Stimulated activated CD8-positive, alpha-beta memory T cell treated with anti-CD3 and anti-CD28 coated beads, Interleukin-7, amount 100 ng/mL, for 1 hour (primary cell): ENCODE measurements around the gene CDH13.

ENCODE experiments used
- DNase-seq, 2 donors: peaks; one replicate each; pipeline ENCODE4 v3.0.0-alpha.2; 2020; ENCODE audit warnings: low read depth in 2 of 2

CDH13 gene

DNA sequence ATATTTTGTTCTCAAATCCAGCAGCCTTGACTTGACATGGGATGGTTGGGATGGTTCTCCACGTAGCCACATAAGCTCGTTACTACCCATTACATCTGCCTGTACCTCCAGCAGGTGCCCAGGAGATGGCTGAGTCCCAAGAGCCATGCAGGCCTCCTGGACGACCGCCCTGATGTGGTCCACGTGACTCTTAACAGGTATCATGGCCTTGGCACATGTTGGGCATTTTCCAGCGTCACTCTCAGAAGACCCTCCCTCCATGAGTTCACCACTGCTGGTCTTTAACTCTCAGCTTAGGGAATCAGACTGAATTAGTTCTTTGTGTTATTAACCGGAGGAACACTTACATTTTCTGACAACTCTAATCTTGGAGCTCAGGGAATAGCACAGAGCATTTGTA, 161.5 kb downstream of the CDH13 start:
- DNase-seq, result no peak

DNA sequence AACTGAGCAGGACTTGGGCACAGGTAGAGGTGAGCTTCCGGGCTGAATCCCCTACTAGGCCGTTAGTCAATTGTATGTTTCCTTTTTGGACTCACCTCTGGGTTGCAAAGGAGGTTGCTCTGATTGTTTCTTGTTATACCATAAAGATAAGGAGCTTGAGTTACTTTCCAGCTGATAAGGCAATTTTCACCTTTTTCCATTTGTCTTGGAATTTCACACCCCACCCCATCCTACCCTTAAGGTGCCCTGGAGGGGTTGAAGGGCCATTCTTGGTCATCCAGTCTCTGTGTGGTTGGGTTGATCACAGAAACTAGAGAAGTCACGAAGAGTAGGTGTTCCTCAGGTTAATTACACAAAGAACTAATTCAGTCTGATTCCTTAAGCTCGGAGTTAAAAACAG, 162.2 kb downstream of the CDH13 start:
- no peak for DNase-seq

DNA sequence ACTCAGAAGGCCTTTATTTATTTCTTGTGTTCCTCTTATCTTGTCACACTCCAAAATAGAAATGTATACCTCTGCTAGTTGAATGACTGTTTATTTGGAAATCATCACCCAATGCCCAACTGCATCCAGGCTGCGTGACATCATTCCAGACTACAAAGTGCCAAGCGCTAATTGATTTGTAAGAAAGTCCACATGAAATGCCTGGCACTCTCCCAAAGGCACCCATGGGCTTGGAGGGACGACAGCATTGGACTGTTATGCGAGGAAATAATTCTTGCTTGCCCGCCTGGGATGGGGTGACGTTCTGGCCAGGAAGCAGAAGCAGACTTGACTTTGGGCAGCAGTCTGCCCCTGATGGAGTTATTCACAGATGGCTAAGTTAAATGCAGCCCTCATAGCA, 165.9 kb downstream of the CDH13 start:
- no peak for DNase-seq

DNA sequence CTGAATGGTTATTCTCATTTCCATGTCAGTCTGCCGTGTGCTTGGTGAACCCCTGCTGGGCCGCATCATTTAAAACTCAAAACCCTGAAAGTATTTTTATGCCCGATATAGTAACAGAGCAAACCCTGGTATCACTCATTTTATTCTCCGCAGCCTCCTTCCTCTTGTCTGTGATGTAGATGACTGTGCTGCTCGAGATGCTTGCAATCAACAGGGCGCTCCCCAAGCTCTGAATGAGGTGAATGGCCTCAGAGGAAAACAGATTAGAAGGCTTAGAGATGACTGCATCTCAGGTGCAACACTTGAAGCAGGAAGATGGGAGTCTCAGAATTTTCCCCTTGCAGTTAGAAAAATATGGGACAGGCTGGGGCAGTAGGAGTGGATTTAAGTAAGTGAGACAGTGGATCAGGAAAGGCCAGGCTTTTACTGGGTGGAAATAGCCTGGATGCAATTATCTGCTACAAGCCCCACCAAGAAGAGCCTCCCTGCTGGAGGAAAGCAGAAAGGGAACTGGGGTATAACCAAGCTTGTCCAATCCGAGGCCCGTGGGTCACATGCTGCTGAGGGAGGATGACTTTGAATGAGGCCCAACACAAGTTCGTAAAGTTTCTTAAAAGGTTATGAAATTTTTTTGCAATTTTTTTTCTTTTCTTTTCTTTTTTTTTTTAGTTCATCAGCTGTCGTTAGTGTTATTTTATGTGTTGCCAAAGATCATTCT, 166.9 kb downstream of the CDH13 start:
- no peak for DNase-seq

DNA sequence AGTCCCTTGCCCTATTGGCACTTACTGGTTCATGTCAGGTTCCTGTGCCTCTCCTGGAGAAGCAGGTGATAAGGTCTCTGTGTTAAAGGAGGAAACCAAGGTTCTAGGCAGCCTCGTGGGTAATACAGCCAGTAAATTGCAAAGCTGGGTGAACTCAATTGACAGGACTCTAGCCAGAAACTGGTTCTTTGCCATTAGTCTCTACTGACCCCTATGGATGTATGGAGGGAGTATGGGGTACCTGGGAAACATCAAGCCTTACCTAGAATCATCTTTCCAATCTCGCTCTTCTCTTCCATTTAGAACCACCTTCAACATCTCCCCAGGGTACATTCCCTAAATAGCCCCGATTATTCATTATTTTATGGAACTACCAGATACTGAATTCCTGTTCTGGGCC, 169.3 kb downstream of the CDH13 start:
- no peak for DNase-seq

DNA sequence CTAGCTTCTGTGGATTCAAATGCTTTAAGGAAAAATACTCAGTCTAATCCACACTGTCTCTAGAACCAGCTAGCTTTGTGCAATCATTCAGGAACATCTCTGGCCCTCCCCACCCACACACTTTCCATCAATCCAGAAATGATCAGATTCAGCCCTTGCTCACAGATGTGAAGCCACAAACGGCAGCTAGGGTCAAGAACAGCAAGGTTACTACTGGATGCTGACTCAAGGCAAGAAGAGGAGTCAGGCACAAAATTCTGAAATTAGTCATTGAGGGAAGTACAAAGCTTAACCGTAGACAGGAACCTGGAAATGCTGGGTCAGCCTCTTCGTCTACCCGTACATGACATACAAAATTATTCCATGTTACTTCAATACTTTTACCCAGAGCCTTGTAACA, 174.6 kb downstream of the CDH13 start:
- no peak for DNase-seq

DNA sequence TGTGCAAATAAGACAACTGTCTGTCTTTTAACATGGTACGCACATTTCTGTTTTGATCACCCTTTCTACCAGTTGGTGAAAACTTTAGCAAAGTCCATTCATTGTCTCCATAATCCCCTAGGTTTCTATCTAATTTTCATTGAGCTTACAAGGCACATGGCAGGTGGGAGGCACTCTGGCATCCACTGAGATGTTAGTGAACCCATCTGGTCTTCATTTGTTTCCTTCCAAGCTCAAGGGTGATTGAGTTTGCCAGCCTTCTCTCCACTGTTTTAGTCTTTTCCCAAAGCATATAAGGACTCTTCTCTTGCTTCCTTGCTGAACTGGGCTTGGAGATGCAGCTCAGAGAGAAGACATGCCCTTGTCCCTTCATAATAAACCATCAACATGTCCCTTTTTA, 179.1 kb downstream of the CDH13 start:
- DNase-seq, result no peak

DNA sequence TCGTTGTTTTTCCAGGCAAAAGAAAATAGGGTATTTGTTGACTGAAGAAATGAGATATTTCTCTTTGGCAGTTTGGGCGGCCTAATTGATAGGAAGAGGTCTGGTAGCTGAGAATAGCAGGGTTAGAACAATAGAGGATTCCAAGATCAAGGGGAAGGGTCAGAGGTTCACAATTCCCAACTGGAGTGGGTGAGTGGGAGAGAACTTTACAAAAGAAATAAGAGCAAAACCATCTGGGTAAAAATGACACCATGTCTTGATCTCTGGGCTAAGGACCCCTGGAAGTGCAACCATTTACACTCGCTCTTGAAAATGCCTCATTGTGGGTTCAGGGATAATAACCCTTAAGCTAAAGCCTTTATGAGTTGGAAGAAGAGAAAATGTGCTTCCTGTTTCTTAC, 180.5 kb downstream of the CDH13 start:
- no peak for DNase-seq

DNA sequence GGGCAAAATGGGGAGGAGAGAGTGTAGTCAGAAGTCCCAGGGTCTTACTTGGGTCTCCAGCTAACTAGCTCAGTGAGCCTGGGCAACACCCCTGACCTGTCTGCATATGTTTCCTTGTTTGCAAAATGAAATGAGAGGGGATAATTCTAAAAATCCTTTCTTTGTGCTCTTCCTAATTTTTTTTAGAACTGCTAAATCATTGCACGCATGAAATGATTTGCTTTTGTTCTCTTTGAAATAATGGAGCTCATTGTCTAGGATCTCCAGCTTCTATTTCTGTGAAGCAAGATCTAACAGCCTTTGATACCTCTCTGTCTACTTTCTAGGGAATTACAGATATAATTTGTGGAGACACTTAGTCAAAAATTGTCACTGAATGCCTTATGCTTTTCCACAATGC, 181.3 kb downstream of the CDH13 start:
- no peak for DNase-seq

DNA sequence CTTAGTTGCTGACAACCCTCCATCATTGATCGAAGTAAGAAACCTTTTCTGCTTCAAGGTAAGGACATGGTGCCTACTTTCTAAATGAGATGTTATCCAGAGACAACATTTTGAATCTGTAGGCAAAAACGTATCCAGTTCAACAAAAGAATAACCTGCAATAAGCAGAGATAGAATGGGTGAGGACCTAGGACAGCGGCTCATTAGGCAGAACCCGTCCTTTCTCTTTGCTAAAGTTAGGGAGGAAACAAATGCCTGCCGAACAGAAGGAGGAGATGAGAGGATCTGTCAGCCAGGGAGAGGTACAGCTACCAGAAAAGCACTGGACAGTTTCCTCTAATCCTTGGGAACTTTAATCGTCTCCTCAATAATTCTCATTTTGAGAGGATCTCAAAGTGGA, 183.3 kb downstream of the CDH13 start:
- DNase-seq, result no peak

DNA sequence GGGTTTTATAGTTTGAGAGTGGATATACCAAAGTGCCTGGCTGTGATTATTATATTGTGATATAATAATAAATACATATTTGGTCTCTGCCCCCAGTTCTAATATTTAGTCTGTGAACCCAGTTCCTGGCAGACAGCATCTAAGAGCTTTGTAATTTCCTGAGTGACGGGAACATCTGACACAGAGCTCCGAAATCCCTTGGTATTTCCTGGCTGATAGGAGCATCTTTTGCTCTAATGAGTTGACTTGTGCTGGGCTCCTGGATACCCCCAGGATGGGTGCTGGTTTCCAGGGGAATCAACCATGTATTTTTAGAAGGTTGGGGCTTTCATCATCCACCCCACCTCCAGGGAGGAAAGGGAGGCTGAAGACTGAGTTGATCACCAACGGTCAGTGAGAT, 187.3 kb downstream of the CDH13 start:
- no peak for DNase-seq

DNA sequence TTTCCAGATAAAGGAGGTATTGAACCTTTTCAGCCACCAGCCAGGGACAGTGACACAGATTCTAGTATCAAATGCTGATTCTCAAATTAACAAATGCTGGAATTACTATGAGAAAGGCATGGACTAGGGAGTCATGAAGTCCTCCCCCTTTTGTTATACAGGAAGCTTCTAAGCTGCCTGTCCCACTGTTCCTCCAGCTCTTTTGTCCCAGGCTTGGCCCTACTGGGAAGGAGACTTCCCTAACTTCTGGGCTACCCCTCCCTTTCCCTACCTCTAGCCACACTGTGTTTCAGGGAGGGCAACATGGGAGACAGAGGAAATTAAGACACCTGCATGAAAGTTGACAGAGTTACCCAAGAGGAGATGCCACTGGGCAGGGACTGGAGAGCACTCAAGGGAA, 192.5 kb downstream of the CDH13 start:
- DNase-seq, result no peak

DNA sequence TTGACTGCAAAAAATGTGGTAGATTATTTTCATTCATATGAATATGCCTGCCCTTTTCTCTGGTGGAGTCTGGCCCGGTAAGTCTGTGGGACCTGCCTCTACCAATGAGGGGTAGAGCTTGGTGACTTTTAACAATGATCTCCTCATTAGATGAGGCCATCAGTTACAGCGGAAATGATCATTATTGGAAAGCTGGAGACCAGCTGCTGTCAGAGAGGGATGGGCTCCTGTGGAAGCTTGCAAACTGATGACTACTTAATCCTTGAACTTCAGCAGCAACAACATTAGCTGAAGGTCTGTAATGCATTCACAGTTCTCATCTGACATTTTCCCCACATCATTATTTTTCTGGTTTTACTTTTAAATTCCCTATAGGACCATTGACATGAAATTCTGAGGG, 194.1 kb downstream of the CDH13 start:
- no peak for DNase-seq

DNA sequence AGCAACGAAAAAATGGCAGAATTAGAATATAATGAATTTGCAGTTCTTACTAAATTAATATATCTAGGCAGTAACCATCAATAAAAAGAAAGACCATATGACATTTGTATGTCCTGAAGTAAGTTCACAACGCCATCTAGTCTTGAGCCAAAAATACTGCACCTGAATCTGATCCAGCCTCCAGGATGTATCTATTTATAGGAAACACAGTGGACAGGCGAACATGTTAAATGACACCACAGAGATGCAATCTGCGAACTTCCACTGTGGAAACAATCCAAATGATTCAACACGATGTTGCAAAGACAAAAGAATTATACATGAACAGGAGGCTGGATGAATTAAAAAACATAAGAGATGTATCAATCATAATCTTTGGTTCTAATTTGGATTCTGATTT, 197.6 kb downstream of the CDH13 start:
- DNase-seq, result no peak

DNA sequence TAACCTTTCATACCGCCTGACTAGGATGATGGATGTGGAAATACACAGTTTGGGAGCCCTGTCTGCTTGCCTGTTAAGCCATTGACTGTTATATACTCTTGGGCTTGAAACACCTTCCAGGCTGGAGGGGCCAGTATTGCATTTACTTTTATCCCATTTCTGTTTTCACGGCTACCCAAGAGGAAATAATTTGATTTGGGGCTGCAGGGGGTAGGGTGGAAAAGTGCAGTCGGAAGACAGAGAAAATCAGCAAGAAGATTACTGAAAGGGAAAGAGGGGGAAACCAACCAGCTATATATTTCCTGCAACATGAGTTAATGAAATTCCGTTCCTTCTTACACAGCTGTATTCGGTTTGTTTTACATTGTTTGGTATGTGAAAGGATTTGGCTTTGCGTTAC, 202.5 kb downstream of the CDH13 start:
- no peak for DNase-seq

DNA sequence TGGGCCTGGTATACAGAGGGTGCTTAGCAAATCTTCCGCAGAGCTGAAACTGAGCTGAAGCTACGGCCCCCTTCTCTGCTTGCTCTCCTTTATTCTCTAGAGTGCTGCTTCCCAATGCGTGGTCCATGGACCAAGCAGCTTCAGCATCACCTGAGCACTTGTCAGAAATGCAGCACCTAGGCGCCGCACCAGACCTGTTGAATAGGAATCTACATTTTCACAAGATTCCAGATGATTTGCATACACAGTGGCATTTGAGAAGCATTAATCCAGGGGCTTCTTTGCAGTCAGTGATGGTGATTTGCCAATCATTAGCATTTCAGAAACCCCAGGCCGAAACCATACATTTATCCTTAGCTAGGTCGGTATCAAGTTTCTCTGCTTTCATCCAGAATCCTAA, 204.2 kb downstream of the CDH13 start:
- no peak for DNase-seq

DNA sequence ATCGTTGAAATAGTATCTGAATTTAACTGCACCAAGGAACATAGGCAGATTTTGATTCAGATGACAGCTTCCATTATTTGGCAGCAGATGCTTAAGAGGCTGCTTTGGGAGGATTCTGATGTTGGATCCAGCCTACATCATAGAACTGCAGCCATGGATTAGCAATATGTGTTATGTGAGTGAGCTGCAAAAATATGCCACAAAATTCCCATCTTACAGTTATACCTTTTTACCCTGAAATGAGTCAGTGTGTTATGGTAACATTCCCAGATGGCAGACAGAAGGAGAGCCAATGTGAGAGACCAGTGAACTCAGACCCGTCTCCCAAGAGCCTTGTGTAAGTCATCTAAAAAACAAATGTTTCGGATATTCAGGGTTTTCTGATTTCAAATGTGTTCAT, 206.1 kb downstream of the CDH13 start:
- DNase-seq, result no peak

DNA sequence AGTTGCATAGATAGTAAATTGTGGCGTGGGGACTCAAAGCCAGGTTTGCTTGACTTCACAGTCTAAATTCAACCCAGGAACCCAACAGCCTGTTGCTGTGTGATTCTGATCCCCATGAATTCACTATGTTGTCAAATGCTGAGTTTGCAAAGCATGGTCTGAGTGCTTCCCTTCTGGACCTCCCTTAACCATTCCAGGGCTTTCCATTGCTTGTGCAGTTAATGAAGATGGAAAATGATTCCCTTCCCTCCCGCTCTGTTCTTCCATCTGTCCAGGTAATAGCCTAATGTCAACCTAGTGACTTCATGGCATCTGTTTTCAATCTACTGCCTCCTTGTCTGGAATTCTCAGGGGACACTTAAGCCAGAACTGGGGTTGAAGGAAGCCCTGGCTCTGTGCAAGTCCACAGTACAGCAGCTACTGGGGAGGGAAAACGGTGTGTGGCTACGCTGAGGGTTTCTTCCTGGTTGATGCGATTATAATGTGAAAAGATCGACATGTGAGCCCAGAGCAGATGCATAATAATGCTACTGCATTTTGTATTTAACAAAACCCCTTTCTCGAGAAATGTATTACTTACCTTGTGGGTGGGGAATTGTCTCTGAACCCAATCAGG, 206.7 kb downstream of the CDH13 start:
- DNase-seq, result no peak

DNA sequence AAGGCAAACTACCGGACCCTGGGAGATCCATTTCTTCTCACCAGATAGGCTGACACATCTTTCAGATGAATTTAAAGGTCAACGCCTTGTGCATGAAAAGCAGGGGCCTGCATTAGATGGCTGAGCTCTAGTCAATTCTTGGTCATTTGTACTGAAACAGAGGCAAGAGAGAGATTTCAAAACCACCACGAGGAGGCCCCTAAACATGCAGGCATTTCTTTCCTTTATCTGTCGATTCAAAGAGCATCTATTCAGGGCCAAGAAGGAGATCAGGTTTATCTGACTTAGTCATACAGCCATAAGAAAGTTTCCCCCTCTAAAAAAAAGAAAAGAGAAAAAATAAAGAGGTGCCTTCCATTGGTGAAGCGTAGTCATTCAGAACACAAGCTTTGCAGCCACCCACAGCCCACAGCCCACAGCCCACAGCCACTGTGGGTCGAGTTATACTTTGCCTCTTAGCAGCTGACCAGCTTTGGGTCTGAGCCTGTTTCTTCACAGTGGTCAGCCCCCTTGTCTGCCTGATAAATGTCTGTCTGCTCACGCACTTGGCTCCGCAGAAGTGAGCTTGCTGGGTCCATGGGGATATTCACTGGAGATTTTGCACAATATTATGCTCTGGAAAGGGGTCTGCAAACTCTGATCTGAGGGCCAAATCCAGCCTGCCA, 207.5 kb downstream of the CDH13 start:
- DNase-seq, result no peak

DNA sequence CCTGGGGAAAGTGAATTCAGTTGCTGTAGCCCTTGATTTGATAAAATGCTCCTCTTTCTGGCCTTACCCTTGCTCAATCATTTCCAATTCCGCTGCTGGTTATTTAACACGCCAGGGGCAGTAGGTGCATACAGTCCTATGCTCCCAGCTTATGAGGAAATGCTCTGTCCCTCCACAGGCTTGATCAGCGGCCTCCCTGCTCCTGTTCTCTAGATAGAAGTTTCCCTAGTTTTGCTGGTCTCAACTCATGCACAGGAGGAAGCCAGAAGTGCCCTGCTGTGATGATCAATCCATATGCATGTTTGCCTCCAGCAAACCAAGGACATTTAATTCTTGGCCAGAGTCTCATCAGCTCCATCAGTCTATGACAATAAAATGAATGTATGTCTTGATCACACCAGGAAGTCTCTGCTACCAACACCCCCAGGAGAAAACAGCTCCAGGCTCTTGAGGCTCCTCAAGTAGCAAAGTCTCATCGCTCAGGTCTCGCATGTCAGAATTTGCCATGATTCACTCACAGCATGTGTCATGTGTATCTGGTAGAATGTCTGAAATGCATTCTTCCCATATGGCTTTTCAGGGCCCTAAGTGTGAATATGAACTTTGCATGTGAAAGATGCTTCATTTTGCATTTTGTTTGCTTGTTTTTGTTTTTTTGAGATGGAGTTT, 208.9 kb downstream of the CDH13 start:
- no peak for DNase-seq

DNA sequence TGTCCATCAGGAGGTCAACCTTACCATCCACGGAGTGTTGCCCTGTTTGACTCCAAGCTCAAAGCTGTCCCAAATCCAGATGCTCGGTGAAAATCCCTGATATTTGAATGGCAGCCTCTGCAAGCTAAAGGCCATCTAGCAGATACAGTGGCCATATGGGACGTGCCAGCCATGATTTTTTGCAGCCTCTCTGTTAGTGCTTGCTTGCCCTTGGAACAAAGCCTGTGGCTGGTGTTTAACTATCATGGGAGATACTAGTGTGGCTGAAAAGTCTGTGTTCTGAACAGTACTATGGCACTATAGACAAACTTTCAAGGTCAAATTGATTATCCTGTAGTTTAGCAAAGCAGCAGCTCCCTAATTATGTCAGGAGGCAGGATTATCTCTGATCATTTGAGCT, 214.3 kb downstream of the CDH13 start:
- DNase-seq, result no peak

DNA sequence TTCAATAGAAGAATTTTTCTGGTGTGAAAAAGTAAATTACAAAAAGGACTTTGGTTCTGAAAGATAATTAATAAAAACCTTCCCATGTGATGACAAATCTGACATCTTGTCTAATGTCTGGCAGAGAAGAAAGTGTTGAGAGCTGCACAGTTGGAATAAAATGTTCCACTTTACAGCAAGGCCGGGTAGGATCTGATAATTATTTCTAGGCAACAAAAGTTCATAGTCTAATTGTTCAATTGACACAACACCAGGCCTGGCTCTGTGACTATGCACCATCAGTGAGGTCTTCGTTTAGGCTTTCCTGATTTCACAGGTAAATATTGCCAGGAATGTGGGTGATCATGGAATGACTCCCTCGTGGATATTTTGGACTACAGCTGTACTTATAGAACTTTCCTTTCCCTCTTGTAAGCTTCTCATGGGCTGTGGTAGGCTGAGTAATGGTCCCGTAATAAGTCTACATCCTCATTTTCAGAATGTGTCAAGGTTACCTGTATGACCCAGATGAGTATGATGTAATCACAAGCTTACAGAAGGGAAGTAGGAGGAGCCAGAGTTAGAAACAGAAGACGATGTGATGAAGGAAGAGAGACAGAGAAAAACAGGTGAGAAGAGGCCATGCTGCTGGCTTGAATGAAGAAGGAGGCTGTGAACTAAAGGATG, 217.0 kb downstream of the CDH13 start:
- no peak for DNase-seq
